Keratinocyte (primary cell): ENCODE data around the gene MACROH2A2. TPM values are rescaled to one million over a fixed set of nuclear protein-coding genes. Genes with fewer than 3 reads are reported as not detected.

ENCODE experiments used
- DNase-seq: peaks from one replicate; pipeline ENCODE4 v3.0.0-alpha.2; 2011; ENCODE audit warnings: low read depth, missing footprints, low spot score
- FAIRE-seq: peaks from 2 replicates; lab custom pipeline; 2011; peaks lifted over from hg19 to GRCh38; lab: Jason Lieb, UNC
- H2AFZ ChIP-seq: 2 replicates; pipeline ENCODE4 v1.6.0; 2012; ENCODE audit warnings: low read length, control low read depth, inconsistent platforms; ENCODE audit not compliant: control insufficient read depth
- H3K27ac ChIP-seq: 2 replicates; pipeline ENCODE4 v1.5.1; 2011; ENCODE audit warnings: low read length; ENCODE audit not compliant: control insufficient read depth, insufficient read depth
- H3K27me3 ChIP-seq: 3 replicates; pipeline ENCODE4 v1.6.0; 2011; ENCODE audit warnings: low read length; ENCODE audit not compliant: control insufficient read depth, insufficient read depth; ENCODE audit errors: extremely low read depth
- H3K36me3 ChIP-seq, 2 experiments: 2 replicates in 1 of 2; 3 replicates in 1 of 2; pipeline ENCODE4 v1.5.1; 2011; ENCODE audit warnings: low read length in 2 of 2, mild to moderate bottlenecking in 1 of 2; ENCODE audit not compliant: control insufficient read depth in 2 of 2, insufficient read depth in 2 of 2; ENCODE audit errors: extremely low read depth in 1 of 2
- H3K4me1 ChIP-seq: 3 replicates; pipeline ENCODE4 v1.5.1; 2011; ENCODE audit warnings: low read length; ENCODE audit not compliant: control insufficient read depth, insufficient read depth; ENCODE audit errors: extremely low read depth
- H3K4me2 ChIP-seq: 3 replicates; pipeline ENCODE4 v1.6.0; 2011; ENCODE audit warnings: low read depth, low read length; ENCODE audit not compliant: control insufficient read depth, insufficient read depth; ENCODE audit errors: extremely low read depth
- H3K4me3 ChIP-seq, 3 experiments: fragments of 200-600 bp in 1 of 3; sonication (generic) in 1 of 3; 2 replicates in 2 of 3; 3 replicates in 1 of 3; pipeline ENCODE4 v1.5.1; 2011 to 2016; ENCODE audit warnings: low read length in 3 of 3, mild to moderate bottlenecking in 3 of 3, control low read depth in 2 of 3, inconsistent platforms in 1 of 3, low read depth in 1 of 3, mixed read lengths in 1 of 3, mixed run types in 1 of 3, moderate library complexity in 1 of 3; ENCODE audit not compliant: control insufficient read depth in 2 of 3, insufficient read depth in 2 of 3; ENCODE audit errors: extremely low read depth in 1 of 3
- H3K79me2 ChIP-seq: 2 replicates; pipeline ENCODE4 v1.6.0; 2012; ENCODE audit warnings: low read length; ENCODE audit not compliant: control insufficient read depth, insufficient read depth
- H3K9ac ChIP-seq: 3 replicates; pipeline ENCODE4 v1.6.0; 2011; ENCODE audit warnings: low read length; ENCODE audit not compliant: control insufficient read depth, insufficient read depth; ENCODE audit errors: extremely low read depth
- H3K9me1 ChIP-seq: 3 replicates; pipeline ENCODE4 v1.6.0; 2011; ENCODE audit warnings: low read length; ENCODE audit not compliant: control insufficient read depth, insufficient read depth; ENCODE audit errors: extremely low read depth
- H3K9me3 ChIP-seq: 2 replicates; pipeline ENCODE4 v1.5.1; 2012; ENCODE audit warnings: low read depth, low read length; ENCODE audit not compliant: control insufficient read depth
- H4K20me1 ChIP-seq: 3 replicates; pipeline ENCODE4 v1.6.0; 2011; ENCODE audit warnings: low read length; ENCODE audit not compliant: control insufficient read depth, insufficient read depth; ENCODE audit errors: extremely low read depth
- CTCF ChIP-seq, 3 experiments: IDR thresholded peaks in 1 of 3; conservative IDR thresholded peaks in 1 of 3; optimal IDR thresholded peaks in 1 of 3; 2 replicates in 2 of 3; 3 replicates in 1 of 3; pipeline versions ENCODE3 to v1.5.1; 2011; ENCODE audit warnings: low read length in 3 of 3, mild to moderate bottlenecking in 3 of 3, moderate library complexity in 2 of 3, control low read depth in 1 of 3, inconsistent platforms in 1 of 3; ENCODE audit not compliant: insufficient read depth in 2 of 3; ENCODE audit errors: extremely low read depth in 1 of 3
- EZH2 ChIP-seq: IDR thresholded peaks from one replicate; pipeline ENCODE4 v1.6.1; 2012; ENCODE audit warnings: inconsistent platforms, mild to moderate bottlenecking, low read length, moderate library complexity
- dilution Hi-C: fragments of 300-500 bp; cut with MboI; formaldehyde crosslinking; loops from one replicate; pipeline ENCODE4 v1.7.0; 2020; ENCODE audit warnings: low sequenced_read_pairs; ENCODE audit not compliant: extremely low pct_ligation_motif_present
- polyA plus RNA-seq, 5 experiments: library from polyadenylated mRNA; depleted of rRNA in 3 of 5; stranded (reverse) in 3 of 5; stranded (forward) in 1 of 5; unstranded in 1 of 5; fragments of >200 nt; gene quantifications; 1 replicate in 1 of 5; 2 replicates in 3 of 5; 3 replicates in 1 of 5; pipeline versions ENCODE4 v1.2.1 to v1.2.3, GENCODE V29; 2011 to 2012; ENCODE audit warnings: missing spikeins in 2 of 5, low read depth in 1 of 5, low replicate concordance in 1 of 5

Gene MACROH2A2
- polyA plus RNA-seq, 1 donor (not counting 4 experiments of a cell fraction or from before 2014, with no cell fraction given), result 11.6 TPM

DNA sequence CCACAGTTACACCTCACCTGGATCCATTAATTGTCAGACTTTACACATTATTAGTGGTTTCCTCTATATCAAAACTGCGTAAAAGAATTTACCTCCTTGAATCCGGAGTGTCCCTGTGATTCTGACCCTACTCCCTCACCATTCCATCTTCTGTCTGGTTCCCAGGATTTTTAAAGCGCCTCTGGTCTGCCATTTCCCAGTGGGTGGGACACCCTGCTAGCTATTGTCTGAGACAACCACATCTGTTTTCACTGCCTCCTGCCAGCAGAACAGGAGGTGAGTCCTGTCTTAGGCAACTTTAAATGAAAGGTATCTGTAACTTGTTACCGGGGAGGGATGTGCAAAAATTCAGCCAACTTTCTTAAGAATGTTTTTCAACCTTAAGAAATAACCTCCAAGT is 2.3 kb downstream of the MACROH2A2 start:
- Histone ChIP-seq H3K9ac (no peak overlapping the region), H3K79me2 (peaks cover 4% of the 10 kb centered on the region), H4K20me1 (no peaks in the 10 kb centered on the region), H3K4me2 (no peak overlapping the region), H3K36me3 (no peaks in the 10 kb centered on the region), H3K9me1 (no peaks in the 10 kb centered on the region), H3K27me3 (peaks cover 3% of the 10 kb centered on the region), H3K9me3 (no peaks in the 10 kb centered on the region), H3K4me1 (peaks cover 9% of the 10 kb centered on the region), H3K4me3 (no peak overlapping the region), H2AFZ (no peak overlapping the region), H3K27ac (no peak overlapping the region)
- DNase-seq (no peak), FAIRE-seq (no peak)
- no peak for TF ChIP-seq EZH2
- dilution Hi-C loops, result no loop called here

DNA sequence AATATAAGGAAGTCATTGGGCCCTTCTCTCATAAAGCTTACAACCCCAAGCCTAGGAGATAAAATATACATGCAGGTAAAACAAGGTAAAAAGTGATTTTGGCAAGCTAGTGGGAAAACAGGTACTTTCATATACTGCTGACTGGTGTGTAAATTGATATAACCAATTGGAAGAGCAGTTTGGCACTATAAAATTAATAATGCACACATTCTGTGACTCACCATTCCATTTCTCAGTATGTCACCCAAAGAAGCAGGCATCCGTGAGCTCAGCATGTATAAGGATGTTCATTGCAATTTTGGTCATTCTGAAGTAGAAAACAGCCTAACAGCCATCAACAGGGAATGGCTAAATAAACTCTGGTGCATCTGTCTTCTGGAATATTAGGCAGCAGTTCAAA is 2.9 kb downstream of the MACROH2A2 start:
- no peaks in the 10 kb centered on the region for H4K20me1 ChIP-seq
- FAIRE-seq (no peak), DNase-seq (no peak)
- peaks cover 4% of the 10 kb centered on the region for H3K79me2 ChIP-seq
- H3K27me3 ChIP-seq, result peaks cover 3% of the 10 kb centered on the region
- TF ChIP-seq CTCF (optimal IDR thresholded peaks at IDR 0.05 in 1 of 3, IDR thresholded peaks at IDR 0.05 in 1 of 3, conservative IDR thresholded peaks at IDR 0.05 in 1 of 3; ENCODE audit: extremely low read depth in 1 of 3, insufficient read depth in 2 of 3, low read length in 3 of 3) (no peak), EZH2 (no peak)
- no peak overlapping the region for H3K27ac ChIP-seq
- H3K4me3 ChIP-seq, result no peak overlapping the region
- H3K9me3 ChIP-seq, result no peaks in the 10 kb centered on the region
- dilution Hi-C loops, result no loop called here
- no peaks in the 10 kb centered on the region for H3K9me1 ChIP-seq
- no peak overlapping the region for H3K4me2 ChIP-seq
- no peak overlapping the region for H2AFZ ChIP-seq
- no peaks in the 10 kb centered on the region for H3K36me3 ChIP-seq
- H3K9ac ChIP-seq, result no peak overlapping the region
- H3K4me1 ChIP-seq, result peaks cover 9% of the 10 kb centered on the region

DNA sequence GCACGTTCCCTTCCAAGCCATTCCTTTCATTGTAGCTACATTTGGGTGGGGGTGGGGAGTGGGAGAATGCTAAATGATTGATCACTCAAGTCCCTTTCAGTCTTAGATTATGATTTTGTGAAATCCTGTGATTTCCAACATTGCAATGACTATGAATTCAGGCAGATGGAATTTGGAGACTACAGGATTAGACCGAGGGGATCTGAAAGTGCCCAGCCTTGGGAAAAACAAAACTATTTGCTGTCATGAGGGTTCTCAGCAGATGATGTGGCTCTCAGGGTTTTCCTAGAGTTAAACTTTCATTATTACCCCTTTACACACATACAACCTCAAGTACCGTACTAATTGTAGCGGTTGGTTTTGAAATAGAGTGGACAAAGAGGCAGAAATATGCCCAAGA is 4.7 kb downstream of the MACROH2A2 start:
- no peaks in the 10 kb centered on the region for H3K9me1 ChIP-seq
- H4K20me1 ChIP-seq, result no peaks in the 10 kb centered on the region
- peaks cover 4% of the 10 kb centered on the region for H3K79me2 ChIP-seq
- no peak for TF ChIP-seq EZH2
- TF ChIP-seq CTCF (optimal IDR thresholded peaks at IDR 0.05 in 1 of 3, IDR thresholded peaks at IDR 0.05 in 1 of 3, conservative IDR thresholded peaks at IDR 0.05 in 1 of 3; ENCODE audit: extremely low read depth in 1 of 3, insufficient read depth in 2 of 3, low read length in 3 of 3), result no peak
- no peaks in the 10 kb centered on the region for H3K36me3 ChIP-seq
- no peak overlapping the region for H2AFZ ChIP-seq
- H3K27ac ChIP-seq, result no peak overlapping the region
- no peak overlapping the region for H3K9ac ChIP-seq
- DNase-seq (no peak), FAIRE-seq (no peak)
- dilution Hi-C loops, result no loop called here
- no peak overlapping the region for H3K4me2 ChIP-seq
- H3K27me3 ChIP-seq, result no peaks in the 10 kb centered on the region
- H3K9me3 ChIP-seq, result no peaks in the 10 kb centered on the region
- H3K4me3 ChIP-seq, result no peak overlapping the region
- H3K4me1 ChIP-seq, result peaks cover 5% of the 10 kb centered on the region
